GM23338 (cell line): ENCODE data around the gene F12. TPM values are rescaled to one million over a fixed set of nuclear protein-coding genes. Genes with fewer than 3 reads are reported as not detected.

Experiments used
- ATAC-seq: fragments of 200-7000 bp; cut with Tn5 transposase; 3 replicates; pipeline ENCODE4 v1.9.1; 2020
- DNase-seq: peaks from one replicate; pipeline ENCODE4 v3.0.0-alpha.2; 2015; ENCODE audit warnings: low spot score
- H2AFZ ChIP-seq: fragments of 200-600 bp; sonication (generic); 2 replicates; pipeline ENCODE4 v1.8.0; 2016; ENCODE audit warnings: antibody characterized with exemption, mild to moderate bottlenecking, moderate library complexity
- H3F3A ChIP-seq: fragments of 200-600 bp; sonication (generic); replicated peaks from 2 replicates; pipeline ENCODE4 v1.8.0; 2017; ENCODE audit warnings: antibody characterized with exemption, mixed run types, low read depth
- H3K27ac ChIP-seq: fragments of 200-600 bp; sonication (generic); 2 replicates; pipeline ENCODE4 v1.6.1; 2016; ENCODE audit warnings: low read depth
- H3K27me3 ChIP-seq: fragments of 200-600 bp; sonication (generic); 2 replicates; pipeline ENCODE4 v1.8.0; 2016; ENCODE audit warnings: mild to moderate bottlenecking, mixed run types, moderate library complexity; ENCODE audit not compliant: insufficient read depth
- H3K36me3 ChIP-seq: fragments of 200-600 bp; sonication (generic); 2 replicates; pipeline ENCODE4 v1.8.0; 2016; ENCODE audit warnings: mild to moderate bottlenecking; ENCODE audit not compliant: insufficient read depth
- H3K4me1 ChIP-seq: fragments of 200-600 bp; sonication (generic); 2 replicates; pipeline ENCODE4 v1.8.0; 2016; ENCODE audit warnings: mild to moderate bottlenecking, moderate library complexity; ENCODE audit not compliant: insufficient read depth
- H3K4me2 ChIP-seq: fragments of 200-600 bp; sonication (generic); 2 replicates; pipeline ENCODE4 v1.7.1; 2017; ENCODE audit warnings: mixed run types
- H3K4me3 ChIP-seq: fragments of 200-600 bp; sonication (generic); 2 replicates; pipeline ENCODE4 v1.6.1; 2016; ENCODE audit warnings: mixed run types
- H3K79me2 ChIP-seq: fragments of 200-600 bp; sonication (generic); replicated peaks from 2 replicates; pipeline ENCODE4 v1.8.0; 2017; ENCODE audit warnings: mild to moderate bottlenecking; ENCODE audit not compliant: insufficient read depth
- H3K9me2 ChIP-seq: fragments of 200-600 bp; sonication (generic); 2 replicates; pipeline ENCODE4 v1.8.0; 2017; ENCODE audit not compliant: insufficient read depth
- H4K20me1 ChIP-seq: fragments of 200-600 bp; sonication (generic); replicated peaks from 2 replicates; pipeline ENCODE4 v1.8.0; 2017; ENCODE audit warnings: mild to moderate bottlenecking; ENCODE audit not compliant: insufficient read depth
- H3K27ac Mint-ChIP-seq: 2 replicates; pipeline ENCODE4 v1.8.0; 2020; ENCODE audit warnings: inconsistent platforms, mild to moderate bottlenecking, moderate library complexity, mixed read lengths
- H3K27me3 Mint-ChIP-seq: 3 replicates; pipeline ENCODE4 v1.8.0; 2022; ENCODE audit warnings: low read depth, mild to moderate bottlenecking, moderate library complexity, mixed read lengths, inconsistent platforms; ENCODE audit not compliant: insufficient read depth, poor library complexity
- H3K36me3 Mint-ChIP-seq: 3 replicates; pipeline ENCODE4 v1.8.0; 2021; ENCODE audit warnings: low read depth, mild to moderate bottlenecking, inconsistent platforms, moderate library complexity, mixed read lengths
- H3K4me1 Mint-ChIP-seq: 3 replicates; pipeline ENCODE4 v1.8.0; 2020; ENCODE audit warnings: mild to moderate bottlenecking, inconsistent platforms, mixed read lengths
- H3K4me3 Mint-ChIP-seq: 3 replicates; pipeline ENCODE4 v1.8.0; 2021; ENCODE audit warnings: moderate library complexity, mild to moderate bottlenecking, inconsistent platforms, mixed read lengths
- H3K9me3 Mint-ChIP-seq: 3 replicates; pipeline ENCODE4 v1.8.0; 2020; ENCODE audit warnings: moderate library complexity, mild to moderate bottlenecking, inconsistent platforms, mixed read lengths
- CREB1 ChIP-seq: fragments of 250-450 bp; sonication (Bioruptor Pico); IDR thresholded peaks from 2 replicates; pipeline ENCODE4 v1.5.0; 2020; ENCODE audit warnings: low read depth, mild to moderate bottlenecking, moderate library complexity
- EZH2 ChIP-seq: fragments of 200-600 bp; sonication (generic); IDR thresholded peaks from one replicate; pipeline ENCODE4 v1.8.0; 2017; ENCODE audit warnings: antibody characterized with exemption, mild to moderate bottlenecking, low read depth; ENCODE audit not compliant: unreplicated experiment
- JUNB ChIP-seq: IDR thresholded peaks from one replicate; pipeline ENCODE4 v1.6.1; 2016; ENCODE audit warnings: antibody characterized with exemption; ENCODE audit not compliant: unreplicated experiment
- POLR2AphosphoS5 ChIP-seq: IDR thresholded peaks from 2 replicates; pipeline ENCODE4 v1.6.1; 2016; ENCODE audit warnings: antibody characterized with exemption, low read depth
- ZNF462 ChIP-seq: fragments of 250-450 bp; sonication (Bioruptor Pico); IDR thresholded peaks from 2 replicates; pipeline ENCODE4 v1.5.0; 2020; ENCODE audit warnings: mild to moderate bottlenecking, moderate library complexity
- polyA plus RNA-seq: library from polyadenylated mRNA; unstranded; fragments of >200 nt; fragmentation: Nextera tagmentation; extraction: Ambion mirVana; gene quantifications from 2 replicates; pipeline ENCODE4 v1.2.1, GENCODE V29; 2016
- total RNA-seq: library from RNA; depleted of rRNA; stranded (reverse); fragments of >200 nt; shearing (Covaris generic); gene quantifications from 2 replicates; pipeline ENCODE4 v1.2.3, GENCODE V29; 2014
- TF ChIP-seq, protein P1 (sequence below): IDR thresholded peaks from 2 replicates; pipeline ENCODE4 v1.6.1; 2016; ENCODE audit warnings: antibody characterized with exemption

F12 gene
- total and polyA plus RNA-seq, 2 experiments from 2014 or later = 2.9 to 8.0 TPM

DNA sequence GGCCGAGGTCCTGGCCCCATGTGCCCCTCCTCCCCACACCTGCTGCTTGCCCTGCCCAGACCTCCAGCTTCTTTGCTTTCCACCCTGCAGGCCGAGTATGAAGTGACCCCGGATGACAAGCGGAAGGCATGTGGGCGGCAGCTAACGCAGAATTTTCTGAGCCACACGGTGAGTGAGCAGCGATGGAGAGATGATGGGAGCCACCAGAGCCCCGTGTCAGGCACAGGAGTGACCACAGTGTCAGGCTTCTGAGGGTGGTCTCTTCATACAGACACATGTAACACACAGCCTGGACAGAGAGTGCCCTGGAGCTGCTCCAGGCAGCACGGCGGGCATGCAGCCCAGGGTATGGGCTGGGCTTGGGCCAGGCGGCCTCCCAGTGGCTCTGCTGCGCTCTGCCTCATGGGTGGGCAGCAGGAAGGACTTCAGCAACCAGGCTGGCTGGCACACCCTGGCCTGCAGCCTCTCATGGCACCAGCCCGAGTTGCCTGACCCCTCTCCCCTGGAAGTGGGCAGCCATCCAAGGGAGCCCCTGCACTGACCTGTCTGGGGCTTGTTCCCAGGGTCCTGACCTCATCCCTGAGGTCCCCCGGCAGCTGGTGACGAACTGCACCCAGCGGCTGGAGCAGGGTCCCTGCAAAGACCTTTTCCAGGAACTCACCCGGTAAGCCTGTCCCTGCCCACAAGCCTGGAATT, 22.9 kb upstream of the F12 start (continued):
- TF ChIP-seq, protein P1, sequence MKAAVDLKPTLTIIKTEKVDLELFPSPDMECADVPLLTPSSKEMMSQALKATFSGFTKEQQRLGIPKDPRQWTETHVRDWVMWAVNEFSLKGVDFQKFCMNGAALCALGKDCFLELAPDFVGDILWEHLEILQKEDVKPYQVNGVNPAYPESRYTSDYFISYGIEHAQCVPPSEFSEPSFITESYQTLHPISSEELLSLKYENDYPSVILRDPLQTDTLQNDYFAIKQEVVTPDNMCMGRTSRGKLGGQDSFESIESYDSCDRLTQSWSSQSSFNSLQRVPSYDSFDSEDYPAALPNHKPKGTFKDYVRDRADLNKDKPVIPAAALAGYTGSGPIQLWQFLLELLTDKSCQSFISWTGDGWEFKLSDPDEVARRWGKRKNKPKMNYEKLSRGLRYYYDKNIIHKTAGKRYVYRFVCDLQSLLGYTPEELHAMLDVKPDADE = no peak
- TF ChIP-seq ZNF462 (CRISPR knock-in tag) = no peak
- TF ChIP-seq CREB1 (CRISPR knock-in tag) = no peak
- TF ChIP-seq JUNB = no peak

DNA sequence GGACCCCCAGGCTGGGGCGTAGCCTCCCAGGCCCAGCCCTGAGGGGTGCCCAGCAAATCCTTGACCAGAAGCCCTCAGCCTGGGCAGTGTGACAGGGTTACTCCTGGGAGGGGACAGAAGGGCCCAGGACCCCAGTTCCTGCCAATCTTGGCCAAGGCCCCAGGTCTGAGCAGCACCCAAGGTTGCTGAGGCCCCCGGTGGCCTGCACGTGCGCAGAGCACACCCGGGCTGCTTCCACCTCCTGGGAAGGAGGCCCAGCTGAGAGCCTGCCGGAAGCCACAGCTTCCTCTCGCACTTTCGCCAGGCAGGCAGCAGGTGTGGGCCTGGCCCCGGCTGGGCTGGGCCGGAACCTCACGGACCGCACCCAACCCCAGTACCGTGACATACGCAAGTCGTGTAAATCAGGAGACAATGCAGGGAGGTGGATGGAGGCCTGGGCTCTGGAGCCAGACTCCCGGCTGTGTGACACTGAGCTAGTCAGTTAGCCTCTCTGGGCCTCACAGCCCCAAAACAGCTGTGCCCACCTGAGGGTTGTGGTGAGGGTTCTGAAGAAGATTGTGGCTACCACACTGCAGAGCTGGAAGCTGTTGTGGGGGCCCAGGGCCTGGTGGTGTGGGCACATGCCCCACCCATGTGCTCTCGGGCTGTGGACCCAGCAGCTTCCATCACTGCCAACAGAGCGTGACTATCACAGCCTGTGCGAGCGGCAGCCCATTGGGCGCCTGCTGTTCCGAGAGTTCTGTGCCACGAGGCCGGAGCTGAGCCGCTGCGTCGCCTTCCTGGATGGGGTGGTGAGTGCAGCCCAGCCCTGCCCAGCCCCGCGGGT, 22.2 kb upstream of the F12 start:
- ATAC-seq = no peak
- Mint-ChIP-seq H3K9me3 (no peaks in the 10 kb centered on the region), H3K4me3 (no peak overlapping the region), H3K36me3 (peaks cover 28% of the 10 kb centered on the region), H3K27me3 (peaks cover 13% of the 10 kb centered on the region), H3K4me1 (peaks cover 18% of the 10 kb centered on the region), H3K27ac (no peak overlapping the region)
- Histone ChIP-seq H3K4me1 (peaks cover 15% of the 10 kb centered on the region; the same call in 1 of the 2 replicates), H3K27me3 (no peaks in the 10 kb centered on the region), H2AFZ (no peak overlapping the region), H3K9me2 (no peaks in the 10 kb centered on the region), H3K4me3 (no peak overlapping the region), H3F3A (0 out of 2 replicates have a peak, but pooled peaks cover 10% of the 10 kb centered on the region), H3K27ac (no peak overlapping the region), H4K20me1 (peaks cover 13% of the 10 kb centered on the region), H3K36me3 (peaks cover 3% of the 10 kb centered on the region; the same call in 1 of the 2 replicates), H3K4me2 (no peak overlapping the region), H3K79me2 (peaks cover 21% of the 10 kb centered on the region)
- DNase-seq = no peak
- TF ChIP-seq POLR2AphosphoS5 (no peak), ZNF462 (CRISPR knock-in tag) (no peak), EZH2 (no peak)
